Measurements from ENCODE around the gene HAO1.

GRCh38 chr20:7868108-7868507, 72.2 kb downstream of the HAO1 start:
- TF ChIP-seq POLR2A (IDR thresholded peaks at IDR 0.05; ENCODE audit: low read depth, low read length) (no peak), CEBPB (IDR thresholded peaks at IDR 0.05; ENCODE audit: low read depth, low read length) (no peak), RCOR1 (IDR thresholded peaks at IDR 0.05; ENCODE audit: insufficient replicate concordance, low read length) (no peak), RAD21 (IDR thresholded peaks at IDR 0.05; ENCODE audit: low read length) (no peak), RFX5 (IDR thresholded peaks at IDR 0.05; ENCODE audit: low read depth, low read length) (no peak), FOS (IDR thresholded peaks at IDR 0.05; ENCODE audit: low read depth, low read length) (no peak), BHLHE40 (IDR thresholded peaks at IDR 0.05; ENCODE audit: low read depth, low read length) (no peak), MAFK (IDR thresholded peaks at IDR 0.05; ENCODE audit: low read depth, low read length) (no peak), CHD1 (IDR thresholded peaks at IDR 0.05; ENCODE audit: low read depth, low read length) (no peak), MXI1 (IDR thresholded peaks at IDR 0.05; ENCODE audit: borderline replicate concordance, low read depth, low read length) (no peak)
- TF ChIP-seq, protein P1, sequence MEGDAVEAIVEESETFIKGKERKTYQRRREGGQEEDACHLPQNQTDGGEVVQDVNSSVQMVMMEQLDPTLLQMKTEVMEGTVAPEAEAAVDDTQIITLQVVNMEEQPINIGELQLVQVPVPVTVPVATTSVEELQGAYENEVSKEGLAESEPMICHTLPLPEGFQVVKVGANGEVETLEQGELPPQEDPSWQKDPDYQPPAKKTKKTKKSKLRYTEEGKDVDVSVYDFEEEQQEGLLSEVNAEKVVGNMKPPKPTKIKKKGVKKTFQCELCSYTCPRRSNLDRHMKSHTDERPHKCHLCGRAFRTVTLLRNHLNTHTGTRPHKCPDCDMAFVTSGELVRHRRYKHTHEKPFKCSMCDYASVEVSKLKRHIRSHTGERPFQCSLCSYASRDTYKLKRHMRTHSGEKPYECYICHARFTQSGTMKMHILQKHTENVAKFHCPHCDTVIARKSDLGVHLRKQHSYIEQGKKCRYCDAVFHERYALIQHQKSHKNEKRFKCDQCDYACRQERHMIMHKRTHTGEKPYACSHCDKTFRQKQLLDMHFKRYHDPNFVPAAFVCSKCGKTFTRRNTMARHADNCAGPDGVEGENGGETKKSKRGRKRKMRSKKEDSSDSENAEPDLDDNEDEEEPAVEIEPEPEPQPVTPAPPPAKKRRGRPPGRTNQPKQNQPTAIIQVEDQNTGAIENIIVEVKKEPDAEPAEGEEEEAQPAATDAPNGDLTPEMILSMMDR (conservative IDR thresholded peaks at IDR 0.05; ENCODE audit: low read depth, low read length) = no peak
- TF ChIP-seq, protein P2, sequence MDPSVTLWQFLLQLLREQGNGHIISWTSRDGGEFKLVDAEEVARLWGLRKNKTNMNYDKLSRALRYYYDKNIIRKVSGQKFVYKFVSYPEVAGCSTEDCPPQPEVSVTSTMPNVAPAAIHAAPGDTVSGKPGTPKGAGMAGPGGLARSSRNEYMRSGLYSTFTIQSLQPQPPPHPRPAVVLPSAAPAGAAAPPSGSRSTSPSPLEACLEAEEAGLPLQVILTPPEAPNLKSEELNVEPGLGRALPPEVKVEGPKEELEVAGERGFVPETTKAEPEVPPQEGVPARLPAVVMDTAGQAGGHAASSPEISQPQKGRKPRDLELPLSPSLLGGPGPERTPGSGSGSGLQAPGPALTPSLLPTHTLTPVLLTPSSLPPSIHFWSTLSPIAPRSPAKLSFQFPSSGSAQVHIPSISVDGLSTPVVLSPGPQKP (IDR thresholded peaks at IDR 0.05; ENCODE audit: borderline replicate concordance, low read depth, low read length) = no peak

All from IMR-90 (cell line).